GM12878 (cell line): Measurements from ENCODE around the gene AAR2. TPM values are rescaled to one million over a fixed set of nuclear protein-coding genes. Genes with fewer than 3 reads are reported as not detected.

Experiments used
- ATAC-seq: fragments of 200-7000 bp; cut with Tn5 transposase; 3 replicates; pipeline ENCODE4 v1.9.1; 2020; ENCODE audit warnings: mild to moderate bottlenecking, moderate library complexity
- BruUV-seq: library from RNA; stranded (reverse); fragments of 400-500 nt; replicated peaks from 2 replicates; lab custom pipeline; 2021; lab: Mats Ljungman, UMichigan
- CTCF ChIA-PET: fragments of 300-600 bp; sonication (Branson Sonifier 250); formaldehyde crosslinking; extraction: SDS; loops from one replicate; lab custom pipeline; 2021; ENCODE audit warnings: inconsistent platforms; lab: Yijun Ruan, JAX
- POLR2A ChIA-PET: fragments of 350-600 bp; formaldehyde crosslinking; extraction: SDS; loops from one replicate; lab custom pipeline; 2021; ENCODE audit warnings: inconsistent platforms; lab: Charles Lee
- RAD21 ChIA-PET: fragments of 300-600 bp; sonication (Branson Sonifier 250); formaldehyde crosslinking; loops from one replicate; lab custom pipeline; 2023; ENCODE audit warnings: antibody characterized with exemption; ENCODE audit not compliant: unreplicated experiment; lab: Charles Lee
- SMC1A ChIA-PET: fragments of 300-600 bp; sonication (Branson Sonifier 250); formaldehyde crosslinking; loops from one replicate; lab custom pipeline; 2023; ENCODE audit not compliant: unreplicated experiment, uncharacterized antibody; lab: Charles Lee
- DNase-seq: peaks from one replicate; pipeline ENCODE4 v3.0.0-alpha.2; 2011; ENCODE audit warnings: low read depth, low spot score
- FAIRE-seq: peaks from 3 replicates; lab custom pipeline; 2011; peaks lifted over from hg19 to GRCh38; lab: Jason Lieb, UNC
- H2AFZ ChIP-seq: 2 replicates; pipeline ENCODE4 v1.6.0; 2011; ENCODE audit warnings: low read depth, low read length, control low read depth; ENCODE audit not compliant: control insufficient read depth
- H3K27ac ChIP-seq: 2 replicates; pipeline ENCODE4 v1.5.1; 2011; ENCODE audit warnings: control low read depth; ENCODE audit not compliant: control insufficient read depth, insufficient read depth
- H3K27me3 ChIP-seq, 2 experiments: replicated peaks in 1 of 2; 2 replicates each; pipeline versions ENCODE4 v1.6.0 to v1.6.1; 2011; ENCODE audit warnings: low read length in 1 of 2; ENCODE audit not compliant: control insufficient read depth in 2 of 2, insufficient read depth in 2 of 2
- H3K36me3 ChIP-seq, 2 experiments: 2 replicates each; pipeline ENCODE4 v1.5.1; 2011; ENCODE audit warnings: low read length in 1 of 2; ENCODE audit not compliant: control insufficient read depth in 2 of 2, insufficient read depth in 2 of 2
- H3K4me1 ChIP-seq: 2 replicates; pipeline ENCODE4 v1.6.1; 2011; ENCODE audit warnings: mild to moderate bottlenecking, low read length, moderate library complexity, mixed read lengths; ENCODE audit not compliant: control insufficient read depth, insufficient read depth
- H3K4me2 ChIP-seq: 2 replicates; pipeline ENCODE4 v1.6.0; 2011; ENCODE audit warnings: control low read depth; ENCODE audit not compliant: control insufficient read depth, insufficient read depth
- H3K4me3 ChIP-seq: fragments of 200-600 bp; sonication (generic); 2 replicates; pipeline ENCODE4 v1.5.1; 2016
- H3K79me2 ChIP-seq: 2 replicates; pipeline ENCODE4 v1.6.0; 2011; ENCODE audit warnings: low read length; ENCODE audit not compliant: control insufficient read depth, insufficient read depth
- H3K9ac ChIP-seq: 2 replicates; pipeline ENCODE4 v1.8.0; 2011; ENCODE audit warnings: low read length, control low read depth, mixed read lengths; ENCODE audit not compliant: control insufficient read depth, insufficient read depth
- H3K9me3 ChIP-seq: replicated peaks from 3 replicates; pipeline ENCODE4 v1.5.1; 2011; ENCODE audit warnings: mild to moderate bottlenecking, low read length; ENCODE audit not compliant: control insufficient read depth, insufficient read depth
- H4K20me1 ChIP-seq: 2 replicates; pipeline ENCODE4 v1.6.0; 2011; ENCODE audit not compliant: control insufficient read depth, insufficient read depth
- ASH2L ChIP-seq: fragments of 300-600, 200-600 bp; sonication (generic); IDR thresholded peaks from 2 replicates; pipeline ENCODE4 v1.6.1; 2017; ENCODE audit warnings: low read depth, mild to moderate bottlenecking, borderline replicate concordance
- BACH1 ChIP-seq: fragments of 450-650 bp; IDR thresholded peaks from 2 replicates; pipeline ENCODE4 v1.6.1; 2017; ENCODE audit warnings: mild to moderate bottlenecking, borderline replicate concordance
- CHD1 ChIP-seq: IDR thresholded peaks from 2 replicates; pipeline ENCODE4 v1.6.1; 2012; ENCODE audit warnings: low read depth, low read length, improper control_type of control experiment
- MEF2B ChIP-seq: fragments of 450-650 bp; IDR thresholded peaks from 2 replicates; pipeline ENCODE4 v1.6.1; 2018; ENCODE audit warnings: mild to moderate bottlenecking, moderate library complexity; ENCODE audit not compliant: partially characterized antibody, poor library complexity, severe bottlenecking
- NFYA ChIP-seq: IDR thresholded peaks from 2 replicates; pipeline ENCODE4 v1.6.1; 2011; ENCODE audit warnings: low read depth, mild to moderate bottlenecking, low read length, improper control_type of control experiment, borderline replicate concordance
- PAX8 ChIP-seq: fragments of 450-650 bp; IDR thresholded peaks from 2 replicates; pipeline ENCODE4 v1.6.1; 2017; ENCODE audit warnings: mild to moderate bottlenecking, moderate library complexity
- RAD21 ChIP-seq: IDR thresholded peaks from 2 replicates; pipeline ENCODE4 v1.6.1; 2011; ENCODE audit warnings: mild to moderate bottlenecking, low read depth, low read length, moderate library complexity; ENCODE audit not compliant: insufficient read depth
- RBBP5 ChIP-seq: fragments of 200-600 bp; sonication (generic); conservative IDR thresholded peaks from 2 replicates; pipeline ENCODE4 v1.6.1; 2016
- SREBF2 ChIP-seq: IDR thresholded peaks from 2 replicates; pipeline ENCODE4 v1.6.1; 2012; ENCODE audit warnings: mild to moderate bottlenecking, low read length
- WGBS: methylation state at CpG from one replicate; pipeline ENCODE4 v1.1.6; 2016; ENCODE audit warnings: low lambda C conversion rate; ENCODE audit not compliant: insufficient replicate concordance, insufficient coverage; ENCODE audit errors: missing lambda C conversion rate; 5-methylcytosine and 5-hydroxymethylcytosine counted together
- in situ Hi-C: fragments of 300-500 bp; cut with MboI; formaldehyde crosslinking; loops from 9 replicates; pipeline ENCODE4 v1.14.3; 2018; ENCODE audit warnings: mixed read lengths
- intact Hi-C: fragments of 100-400 bp; cut with micrococcal nuclease; formaldehyde crosslinking; loops from one replicate; pipeline ENCODE4 v1.14.2; 2022; ENCODE audit not compliant: unreplicated experiment
- polyA plus RNA-seq, 11 experiments: library from polyadenylated mRNA; depleted of rRNA in 4 of 11; unstranded in 6 of 11; stranded (reverse) in 5 of 11; fragments of >200 nt; fragmentation: Nextera tagmentation in 4 of 11; fragmentation: Illumina TruSeq in 1 of 11; extraction: Ambion mirVana in 4 of 11; extraction: Trizol in 1 of 11; gene quantifications; 1 replicate in 1 of 11; 2 replicates in 10 of 11; pipeline versions ENCODE4 v1.2.1 to v1.2.3, GENCODE V29; 2011 to 2016; ENCODE audit warnings: inconsistent platforms in 2 of 11, missing spikeins in 2 of 11, low read depth in 1 of 11
- total RNA-seq, 4 experiments: library from RNA; depleted of rRNA in 3 of 4; stranded (reverse); fragments of >200 nt in 3 of 4; fragmentation: Illumina TruSeq in 1 of 4; extraction: Trizol in 1 of 4; gene quantifications; 2 replicates each; pipeline versions ENCODE4 v1.2.1 to v1.2.3, GENCODE V29; 2013 to 2021
- TF ChIP-seq, protein P1 (sequence below): fragments of 450-650 bp; IDR thresholded peaks from 2 replicates; pipeline ENCODE4 v1.6.1; 2017; ENCODE audit warnings: mild to moderate bottlenecking, moderate library complexity
- TF ChIP-seq, protein P2 (sequence below): IDR thresholded peaks from 2 replicates; pipeline ENCODE4 v1.6.1; 2012; ENCODE audit warnings: mild to moderate bottlenecking, low read depth, low read length

The AAR2 gene
- total and polyA plus RNA-seq, 10 of the 15 experiments (the other 5 are each of a cell fraction or from before 2014, with no cell fraction given) = 6.5 to 41.7 (median 30.3) TPM

DNA sequence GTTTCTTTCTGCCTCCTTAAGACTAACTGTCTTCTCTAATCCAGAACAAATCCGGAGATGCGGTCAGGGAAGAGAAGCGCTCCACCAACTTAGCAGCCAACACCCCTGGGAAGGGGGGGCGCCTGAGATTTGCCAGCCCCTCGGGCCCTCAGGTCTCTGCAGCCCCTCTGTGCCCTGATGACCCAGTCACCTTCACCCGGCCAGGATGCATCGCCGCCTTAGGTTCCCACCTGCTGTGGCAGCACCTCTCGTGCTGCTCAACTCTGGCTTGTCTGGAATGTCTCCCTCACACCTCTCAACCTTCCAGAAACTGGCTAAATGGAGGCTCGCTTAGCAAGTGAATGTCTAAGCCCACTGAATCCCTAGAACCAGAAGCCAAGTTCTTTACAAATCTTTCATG is 28.0 kb upstream of the AAR2 start:
- ChIA-PET SMC1A (no interaction called here), RAD21 (no interaction called here), POLR2A (no interaction called here), CTCF (interaction anchor here (0.9 kb wide), 1 partner anchor 9 kb away, joined by 3 read pairs; no protein-coding TSS in a partner anchor)
- Histone ChIP-seq H3K27me3 (peaks cover 0 to 3% of the 10 kb centered on the region in 2 experiments; a peak in 1 of 4 replicates), H4K20me1 (no peaks in the 10 kb centered on the region), H3K9me3 (no peaks in the 10 kb centered on the region), H3K4me1 (no peaks in the 10 kb centered on the region), H3K4me3 (no peak overlapping the region), H3K4me2 (no peak overlapping the region), H3K79me2 (no peaks in the 10 kb centered on the region), H3K9ac (no peak overlapping the region), H2AFZ (no peak overlapping the region), H3K27ac (no peak overlapping the region), H3K36me3 (no peaks in the 10 kb centered on the region)
- in situ Hi-C loops = no loop called here
- no peak for ATAC-seq
- WGBS = 51% methylated on average over 10 of the region's 10 CpGs
- TF ChIP-seq PAX8 = no peak
- TF ChIP-seq RBBP5 = no peak
- no peak for TF ChIP-seq MEF2B
- TF ChIP-seq SREBF2 = no peak
- TF ChIP-seq, protein P1, sequence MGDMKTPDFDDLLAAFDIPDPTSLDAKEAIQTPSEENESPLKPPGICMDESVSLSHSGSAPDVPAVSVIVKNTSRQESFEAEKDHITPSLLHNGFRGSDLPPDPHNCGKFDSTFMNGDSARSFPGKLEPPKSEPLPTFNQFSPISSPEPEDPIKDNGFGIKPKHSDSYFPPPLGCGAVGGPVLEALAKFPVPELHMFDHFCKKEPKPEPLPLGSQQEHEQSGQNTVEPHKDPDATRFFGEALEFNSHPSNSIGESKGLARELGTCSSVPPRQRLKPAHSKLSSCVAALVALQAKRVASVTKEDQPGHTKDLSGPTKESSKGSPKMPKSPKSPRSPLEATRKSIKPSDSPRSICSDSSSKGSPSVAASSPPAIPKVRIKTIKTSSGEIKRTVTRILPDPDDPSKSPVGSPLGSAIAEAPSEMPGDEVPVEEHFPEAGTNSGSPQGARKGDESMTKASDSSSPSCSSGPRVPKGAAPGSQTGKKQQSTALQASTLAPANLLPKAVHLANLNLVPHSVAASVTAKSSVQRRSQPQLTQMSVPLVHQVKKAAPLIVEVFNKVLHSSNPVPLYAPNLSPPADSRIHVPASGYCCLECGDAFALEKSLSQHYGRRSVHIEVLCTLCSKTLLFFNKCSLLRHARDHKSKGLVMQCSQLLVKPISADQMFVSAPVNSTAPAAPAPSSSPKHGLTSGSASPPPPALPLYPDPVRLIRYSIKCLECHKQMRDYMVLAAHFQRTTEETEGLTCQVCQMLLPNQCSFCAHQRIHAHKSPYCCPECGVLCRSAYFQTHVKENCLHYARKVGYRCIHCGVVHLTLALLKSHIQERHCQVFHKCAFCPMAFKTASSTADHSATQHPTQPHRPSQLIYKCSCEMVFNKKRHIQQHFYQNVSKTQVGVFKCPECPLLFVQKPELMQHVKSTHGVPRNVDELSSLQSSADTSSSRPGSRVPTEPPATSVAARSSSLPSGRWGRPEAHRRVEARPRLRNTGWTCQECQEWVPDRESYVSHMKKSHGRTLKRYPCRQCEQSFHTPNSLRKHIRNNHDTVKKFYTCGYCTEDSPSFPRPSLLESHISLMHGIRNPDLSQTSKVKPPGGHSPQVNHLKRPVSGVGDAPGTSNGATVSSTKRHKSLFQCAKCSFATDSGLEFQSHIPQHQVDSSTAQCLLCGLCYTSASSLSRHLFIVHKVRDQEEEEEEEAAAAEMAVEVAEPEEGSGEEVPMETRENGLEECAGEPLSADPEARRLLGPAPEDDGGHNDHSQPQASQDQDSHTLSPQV = no peak
- TF ChIP-seq, protein P2, sequence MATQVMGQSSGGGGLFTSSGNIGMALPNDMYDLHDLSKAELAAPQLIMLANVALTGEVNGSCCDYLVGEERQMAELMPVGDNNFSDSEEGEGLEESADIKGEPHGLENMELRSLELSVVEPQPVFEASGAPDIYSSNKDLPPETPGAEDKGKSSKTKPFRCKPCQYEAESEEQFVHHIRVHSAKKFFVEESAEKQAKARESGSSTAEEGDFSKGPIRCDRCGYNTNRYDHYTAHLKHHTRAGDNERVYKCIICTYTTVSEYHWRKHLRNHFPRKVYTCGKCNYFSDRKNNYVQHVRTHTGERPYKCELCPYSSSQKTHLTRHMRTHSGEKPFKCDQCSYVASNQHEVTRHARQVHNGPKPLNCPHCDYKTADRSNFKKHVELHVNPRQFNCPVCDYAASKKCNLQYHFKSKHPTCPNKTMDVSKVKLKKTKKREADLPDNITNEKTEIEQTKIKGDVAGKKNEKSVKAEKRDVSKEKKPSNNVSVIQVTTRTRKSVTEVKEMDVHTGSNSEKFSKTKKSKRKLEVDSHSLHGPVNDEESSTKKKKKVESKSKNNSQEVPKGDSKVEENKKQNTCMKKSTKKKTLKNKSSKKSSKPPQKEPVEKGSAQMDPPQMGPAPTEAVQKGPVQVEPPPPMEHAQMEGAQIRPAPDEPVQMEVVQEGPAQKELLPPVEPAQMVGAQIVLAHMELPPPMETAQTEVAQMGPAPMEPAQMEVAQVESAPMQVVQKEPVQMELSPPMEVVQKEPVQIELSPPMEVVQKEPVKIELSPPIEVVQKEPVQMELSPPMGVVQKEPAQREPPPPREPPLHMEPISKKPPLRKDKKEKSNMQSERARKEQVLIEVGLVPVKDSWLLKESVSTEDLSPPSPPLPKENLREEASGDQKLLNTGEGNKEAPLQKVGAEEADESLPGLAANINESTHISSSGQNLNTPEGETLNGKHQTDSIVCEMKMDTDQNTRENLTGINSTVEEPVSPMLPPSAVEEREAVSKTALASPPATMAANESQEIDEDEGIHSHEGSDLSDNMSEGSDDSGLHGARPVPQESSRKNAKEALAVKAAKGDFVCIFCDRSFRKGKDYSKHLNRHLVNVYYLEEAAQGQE = no peak
- no peak for TF ChIP-seq NFYA
- TF ChIP-seq RAD21 = no peak
- TF ChIP-seq BACH1 = no peak
- no peak for TF ChIP-seq ASH2L
- no peak for TF ChIP-seq CHD1
- no peak for FAIRE-seq
- DNase-seq = no peak
- intact Hi-C loops = no loop called here
- BruUV-seq = no TSS peak
